Left renal pelvis (tissue), 4 donors: Measurements from ENCODE around the gene F5. TPM values are rescaled to one million over a fixed set of nuclear protein-coding genes. Genes with fewer than 3 reads are reported as not detected.

Experiments used
- DNase-seq, 4 donors: peaks; one replicate each; pipeline ENCODE4 v3.0.0-alpha.2; 2013; ENCODE audit warnings: low read depth in 4 of 4, low spot score in 3 of 4
- polyA plus RNA-seq, 4 donors: library from polyadenylated mRNA; unstranded; fragments of 120-200 nt; gene quantifications; one replicate each; pipeline ENCODE4 v1.2.1, GENCODE V29; 2013; ENCODE audit not compliant: insufficient read length in 4 of 4

The F5 gene
- polyA plus RNA-seq, 4 donors = 1.6 to 2.7 (median 2.0) TPM

DNA sequence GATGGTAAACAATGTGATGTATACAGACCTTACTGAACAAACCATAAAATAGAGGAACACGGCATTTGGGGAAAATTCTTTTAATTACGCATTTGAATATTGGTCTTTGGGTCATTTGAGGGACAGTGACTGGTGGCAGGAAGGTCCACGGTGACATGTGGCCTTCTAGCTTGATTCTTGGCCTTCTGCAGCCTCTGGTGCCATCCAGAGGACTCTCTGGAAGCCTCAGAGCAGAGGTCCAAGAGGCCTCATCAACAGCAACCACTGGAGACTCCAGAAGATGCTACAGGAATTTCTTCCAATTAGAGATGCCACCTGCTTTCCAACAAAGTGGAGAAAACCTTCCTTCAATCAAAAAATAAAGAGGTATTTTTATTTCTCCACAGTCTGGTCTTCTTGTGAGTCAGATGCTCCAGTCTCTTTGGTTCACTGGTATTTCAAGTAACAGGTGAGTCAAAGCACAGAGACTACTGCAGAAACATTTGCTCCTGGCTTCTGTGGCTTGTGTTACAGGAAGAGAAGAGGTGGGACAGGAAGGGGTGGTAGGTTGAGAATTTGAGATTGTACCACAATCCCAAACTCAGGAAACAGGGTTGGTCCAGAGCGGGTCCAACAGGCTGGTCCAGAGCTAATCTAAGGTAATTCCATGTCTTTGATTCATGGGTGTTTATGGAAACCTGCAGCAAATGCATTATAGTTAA lies 2.7 kb upstream of the F5 start:
- no peak for DNase-seq

DNA sequence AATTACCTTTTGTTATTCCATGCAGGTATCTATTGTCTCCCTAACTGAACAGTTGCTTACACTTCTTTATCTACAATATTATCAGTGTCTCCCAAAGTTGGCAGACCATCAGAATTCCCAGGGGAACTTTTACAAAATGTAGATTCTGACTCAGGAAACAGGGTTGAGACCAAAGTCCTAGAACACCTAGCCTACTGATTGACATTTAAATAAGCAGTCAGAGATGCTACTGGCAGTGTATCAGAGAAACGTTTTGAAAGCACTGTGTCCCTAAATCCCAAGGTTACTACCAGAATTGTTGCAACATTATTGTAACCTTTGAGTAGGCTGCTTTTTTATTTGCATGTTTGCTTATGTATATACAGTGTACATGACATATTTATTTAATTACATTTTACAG lies 1.8 kb upstream of the F5 start:
- no peak for DNase-seq

DNA sequence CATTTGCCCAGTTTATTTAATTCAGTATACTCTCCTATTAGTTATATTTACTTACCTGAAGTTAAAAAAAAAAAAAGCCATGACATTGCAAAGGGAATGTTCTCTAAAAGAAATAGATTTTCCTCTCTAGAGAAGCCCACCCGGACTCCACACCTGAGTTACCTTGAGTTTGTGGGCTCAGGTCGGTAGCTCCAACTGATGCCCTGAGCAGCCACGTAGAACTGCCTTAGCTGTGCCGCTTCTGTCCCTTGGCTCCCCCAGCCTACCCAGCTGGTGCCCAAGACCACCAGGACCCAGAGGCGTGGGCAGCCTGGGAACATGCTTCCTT lies 250 bp downstream of the F5 start:
- no peak for DNase-seq

DNA sequence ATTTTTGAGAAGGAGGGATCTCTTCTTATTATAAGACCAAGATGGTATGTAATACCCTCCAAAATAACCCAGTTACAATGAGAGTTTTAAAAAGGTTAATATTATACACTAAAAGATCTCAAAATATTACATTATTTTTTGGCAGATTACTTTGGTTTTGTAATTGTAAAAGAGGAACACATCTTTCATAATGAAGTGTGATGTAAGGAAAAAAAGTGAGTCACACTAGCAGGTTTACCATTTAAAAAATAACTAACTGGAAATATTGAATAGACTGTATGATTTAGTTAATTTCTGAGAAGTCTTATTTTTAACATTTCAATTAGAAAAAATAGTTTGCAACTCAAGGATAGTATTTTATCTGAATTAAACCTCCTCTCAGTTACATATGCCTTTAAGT lies 1.1 kb downstream of the F5 start:
- no peak for DNase-seq

DNA sequence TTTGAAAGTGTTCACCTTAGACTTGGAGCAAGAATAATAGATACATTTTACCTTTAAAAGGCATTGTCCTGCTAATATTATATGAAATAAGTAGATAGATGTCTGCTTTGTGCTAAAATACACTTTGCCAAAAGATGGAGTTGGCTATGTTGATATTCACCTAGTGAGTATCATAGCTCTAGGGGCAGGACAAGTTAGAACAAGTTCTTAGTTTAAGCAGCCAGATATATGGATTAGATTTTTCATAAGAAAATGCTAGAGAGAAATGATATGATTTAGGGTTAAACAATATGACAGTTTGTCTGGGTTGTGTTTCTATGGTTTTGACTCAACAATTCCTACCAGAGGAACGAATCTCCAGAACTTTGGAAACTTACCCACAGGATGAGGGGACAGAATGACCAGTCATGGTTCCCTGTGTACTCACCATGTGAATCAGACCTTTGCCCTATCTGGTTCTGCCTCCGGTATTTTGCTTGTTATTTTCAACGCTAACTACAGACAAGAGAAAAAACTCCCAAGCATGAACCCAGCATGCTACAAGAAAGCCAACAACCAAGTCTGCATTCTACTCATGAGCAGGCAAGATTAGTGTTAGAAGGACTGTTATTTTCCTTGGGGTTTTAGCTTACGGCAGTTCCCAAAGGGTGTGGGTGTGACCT lies 1.7 kb downstream of the F5 start:
- no peak for DNase-seq

DNA sequence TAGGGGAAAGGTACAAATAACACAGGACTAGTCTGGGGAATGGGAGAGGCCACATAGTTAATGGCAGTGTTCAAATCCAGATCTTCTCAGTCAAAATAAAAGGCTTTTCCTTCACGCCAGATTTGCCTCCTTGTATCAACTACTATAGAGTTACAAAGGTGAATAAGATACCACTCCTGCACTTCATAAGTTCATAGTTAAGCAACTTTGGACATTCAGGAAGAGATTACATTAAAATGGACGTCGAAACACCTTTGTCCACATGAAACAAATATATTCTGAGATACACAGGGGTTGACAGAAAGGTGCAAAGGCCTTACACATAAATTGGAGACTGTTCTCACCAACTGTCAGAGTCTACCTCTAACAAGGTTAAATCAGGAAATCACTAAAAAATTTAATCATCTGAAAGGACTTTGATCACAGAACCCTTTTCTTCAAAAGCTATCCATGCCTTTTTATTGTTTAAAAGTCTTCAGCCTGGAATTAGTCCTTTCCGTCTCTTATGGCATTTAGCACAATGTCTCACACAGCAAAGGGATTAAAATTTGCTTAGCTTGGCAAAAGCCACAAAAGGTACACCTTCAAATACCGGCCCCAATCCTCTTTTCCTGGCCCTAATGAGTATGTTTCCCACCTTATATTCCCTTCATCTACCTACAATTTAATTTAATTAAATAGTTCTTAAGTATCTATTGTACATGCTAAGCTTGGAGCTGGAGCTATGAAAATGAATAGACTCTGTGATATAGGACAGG lies 8.1 kb downstream of the F5 start:
- no peak for DNase-seq

DNA sequence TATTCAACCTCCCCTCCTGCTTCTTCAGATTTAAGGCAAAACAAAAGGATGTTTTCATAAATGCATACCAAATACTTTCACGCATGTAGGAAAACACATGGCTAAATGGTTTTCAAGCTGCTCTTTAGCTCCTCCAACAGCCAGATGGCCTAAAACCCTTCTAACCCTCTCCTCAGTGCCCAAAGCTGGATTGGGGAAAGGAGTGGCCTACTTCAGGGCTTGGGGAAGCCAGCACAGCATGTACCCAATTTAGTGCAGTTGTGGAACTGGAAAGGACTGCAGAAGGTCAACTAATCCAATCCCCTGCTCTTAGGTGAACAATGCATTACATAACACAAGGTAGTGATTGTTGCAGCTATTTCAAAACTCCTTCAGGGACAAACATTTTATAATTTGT lies 9.3 kb downstream of the F5 start:
- DNase-seq = no peak

DNA sequence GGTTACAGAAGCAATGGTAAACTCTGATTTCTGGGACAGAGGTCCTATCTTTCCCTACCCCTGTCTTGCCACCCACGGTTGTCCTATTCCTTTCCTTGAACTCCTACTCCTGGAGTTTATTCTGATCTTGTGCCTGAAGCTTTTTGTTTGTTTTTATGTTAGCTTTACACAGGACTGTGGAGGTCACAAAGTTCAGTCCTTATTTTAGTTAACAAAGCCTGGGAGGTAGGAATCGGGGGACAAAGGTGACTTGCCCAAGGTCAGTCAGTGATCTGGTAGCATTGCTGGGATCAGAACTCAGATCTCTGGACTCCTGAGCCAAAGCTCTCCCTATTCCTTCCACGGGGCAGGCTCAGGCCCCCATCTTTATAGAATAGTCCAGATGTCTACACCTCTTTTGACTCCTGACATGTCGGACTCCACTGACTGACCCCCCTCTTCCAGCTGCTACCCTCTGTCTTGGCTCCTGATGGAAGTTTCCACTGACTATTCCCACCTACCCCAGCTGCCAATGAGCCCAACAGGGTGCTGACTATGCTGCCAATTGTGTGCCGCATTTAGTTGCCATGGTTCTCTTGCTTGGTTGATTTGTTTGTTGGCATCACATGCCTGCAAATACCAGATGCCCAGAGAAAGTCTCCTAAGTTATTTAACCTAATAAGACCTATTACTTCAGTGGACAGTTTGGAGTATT lies 9.9 kb downstream of the F5 start:
- DNase-seq = no peak

DNA sequence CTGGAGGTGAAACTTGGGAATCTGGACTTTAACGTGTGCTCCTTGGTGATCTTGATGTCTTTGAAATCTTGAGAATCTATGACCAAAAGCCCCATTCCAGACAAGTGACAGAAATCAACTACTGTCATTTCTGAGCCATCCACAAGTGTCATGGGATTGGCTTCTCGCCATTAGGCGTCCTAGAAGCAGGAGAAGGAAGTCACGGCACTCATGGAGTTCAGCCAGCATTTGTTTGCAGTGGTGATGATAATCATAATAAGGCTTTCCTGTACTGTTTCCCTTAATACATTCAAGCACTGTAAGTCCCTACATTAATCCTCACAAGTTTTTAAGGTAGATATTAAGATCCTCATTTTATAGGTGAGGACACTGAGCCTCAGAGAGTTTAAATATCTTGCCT lies 11.9 kb downstream of the F5 start:
- no peak for DNase-seq

DNA sequence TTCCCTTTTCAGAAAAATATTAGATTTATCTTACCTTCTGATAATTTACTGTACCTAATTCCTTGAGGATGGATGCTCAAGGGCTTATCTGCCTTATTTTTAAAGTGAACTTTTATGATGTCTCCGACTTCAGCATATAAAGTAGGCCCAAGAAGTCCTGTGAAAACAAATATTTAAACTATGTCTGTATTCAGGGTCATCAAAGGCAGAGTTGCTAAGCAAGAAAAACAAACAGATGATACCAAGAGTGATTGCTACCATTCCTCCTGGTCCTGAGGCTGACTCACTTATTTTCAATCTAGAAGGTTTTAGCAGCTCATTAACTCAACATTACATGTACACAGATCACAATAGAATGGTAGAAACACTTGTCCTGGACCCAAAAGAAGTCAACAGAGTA lies 14.1 kb downstream of the F5 start:
- no peak for DNase-seq

DNA sequence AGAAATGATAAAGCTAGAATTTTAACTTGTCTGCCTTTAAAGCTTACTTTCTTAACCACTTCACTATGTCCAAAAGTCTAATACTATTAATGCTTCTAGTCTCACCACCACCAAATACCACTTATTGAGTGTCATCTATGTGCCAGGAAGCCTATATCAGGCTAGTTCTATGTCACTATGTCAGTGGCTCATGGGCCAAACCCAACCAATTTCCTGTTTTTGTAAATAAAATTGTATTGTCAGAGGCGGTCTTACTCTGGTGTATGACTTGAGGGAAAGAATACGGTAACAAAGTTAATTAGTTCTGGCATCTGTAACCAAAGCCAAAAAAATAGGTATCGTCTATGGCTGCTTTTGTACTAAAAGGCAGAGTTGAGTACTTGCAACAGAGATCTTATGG lies 14.8 kb downstream of the F5 start:
- no peak for DNase-seq

DNA sequence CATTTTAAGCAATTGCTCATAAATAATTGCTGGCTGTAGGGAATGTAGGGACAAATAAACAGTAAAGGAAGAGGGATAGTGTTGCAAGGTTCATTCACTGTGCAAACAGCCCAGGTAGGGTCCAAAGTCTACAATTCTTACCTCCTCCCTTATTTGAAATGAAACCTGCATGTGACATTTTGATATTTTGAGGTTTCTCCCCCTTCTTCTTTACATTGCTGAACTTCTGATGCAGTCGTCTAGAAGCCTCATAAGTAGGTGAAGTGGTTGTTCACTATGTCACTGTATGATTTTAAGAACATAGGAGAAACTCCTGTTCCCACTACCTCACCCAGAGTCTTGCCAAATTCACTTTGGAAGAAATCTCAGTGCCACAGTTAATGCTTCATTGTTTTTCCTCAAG lies 16.1 kb downstream of the F5 start:
- DNase-seq = no peak

DNA sequence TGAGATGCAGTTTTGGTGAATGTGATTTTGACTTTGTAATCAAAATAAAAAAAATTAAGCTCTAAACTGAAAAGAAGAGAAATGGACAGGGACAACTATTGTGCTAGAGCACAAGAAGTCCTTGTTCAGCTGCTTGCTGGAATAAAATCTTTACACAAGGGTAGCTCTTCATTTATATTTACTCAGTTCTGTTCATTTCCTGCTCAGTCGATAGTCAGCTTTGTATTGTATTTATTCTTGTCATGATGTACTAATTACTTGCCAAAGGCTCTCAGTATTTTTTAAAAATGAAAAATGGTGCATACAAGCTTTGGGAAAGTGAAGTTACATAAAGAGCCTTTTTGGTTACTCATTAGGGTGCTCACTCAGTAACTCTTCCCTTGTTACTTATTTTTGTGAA lies 17.8 kb downstream of the F5 start:
- DNase-seq = no peak

DNA sequence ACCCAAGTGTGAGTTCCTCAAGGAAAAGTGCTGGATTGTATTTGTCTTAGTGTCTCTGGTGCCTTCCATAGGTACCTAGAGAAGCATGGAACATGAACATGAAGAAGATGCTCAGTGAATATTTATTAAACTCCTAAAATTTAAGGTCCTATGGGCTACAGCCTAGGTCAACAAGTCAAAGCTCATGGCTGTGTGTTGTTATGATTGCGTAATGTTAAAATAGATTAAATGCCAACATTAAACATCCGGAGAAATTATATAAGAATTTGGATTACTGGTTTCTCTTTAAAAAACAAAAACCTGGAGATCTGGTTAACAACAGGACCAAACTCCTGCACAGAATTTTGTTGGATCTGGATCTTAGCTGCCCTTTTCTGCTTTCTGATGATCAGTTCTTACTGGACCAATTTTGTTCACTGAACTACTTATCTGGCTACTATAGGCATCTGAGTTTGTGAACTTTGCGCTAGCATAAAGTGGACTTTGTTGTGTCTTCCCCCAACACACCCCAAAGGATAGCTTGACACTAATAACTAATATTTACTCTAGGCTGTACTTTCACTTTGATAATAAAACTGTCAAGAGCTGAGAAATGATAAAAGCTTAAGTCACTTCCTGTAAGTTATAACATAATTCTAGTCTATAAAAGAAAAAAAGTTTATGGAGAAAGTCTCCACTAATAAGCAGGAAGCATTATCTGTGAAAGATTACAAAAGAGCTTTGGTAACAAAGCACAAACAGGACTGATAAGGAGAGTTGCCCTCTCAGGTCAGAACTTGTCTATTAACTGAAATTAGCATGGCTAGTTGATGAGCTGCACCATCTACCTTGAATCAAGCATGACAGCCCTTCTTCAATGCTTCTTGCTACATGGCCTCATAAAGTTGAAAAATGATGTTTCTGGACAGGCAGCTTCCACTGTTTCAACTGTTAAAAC lies 20.7 kb downstream of the F5 start:
- no peak for DNase-seq

DNA sequence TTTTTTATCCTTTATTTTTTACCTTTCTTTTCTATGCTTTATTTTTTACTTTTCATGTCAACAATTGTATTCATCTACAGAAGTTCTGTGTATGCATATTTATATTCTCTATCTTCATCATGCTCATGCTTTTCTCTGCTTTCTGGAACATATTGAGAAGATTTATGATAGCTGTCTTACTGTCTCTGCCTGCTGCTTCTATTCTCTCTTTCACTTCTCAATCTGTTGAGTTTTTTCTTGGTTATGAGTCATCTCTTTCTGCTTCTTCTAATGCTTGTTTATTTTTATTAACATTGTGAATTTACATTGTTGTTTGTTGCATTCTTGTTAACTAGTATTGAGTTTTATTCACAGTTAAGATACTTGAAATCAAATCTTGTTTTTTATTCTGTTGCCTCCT lies 22.6 kb downstream of the F5 start:
- no peak for DNase-seq

DNA sequence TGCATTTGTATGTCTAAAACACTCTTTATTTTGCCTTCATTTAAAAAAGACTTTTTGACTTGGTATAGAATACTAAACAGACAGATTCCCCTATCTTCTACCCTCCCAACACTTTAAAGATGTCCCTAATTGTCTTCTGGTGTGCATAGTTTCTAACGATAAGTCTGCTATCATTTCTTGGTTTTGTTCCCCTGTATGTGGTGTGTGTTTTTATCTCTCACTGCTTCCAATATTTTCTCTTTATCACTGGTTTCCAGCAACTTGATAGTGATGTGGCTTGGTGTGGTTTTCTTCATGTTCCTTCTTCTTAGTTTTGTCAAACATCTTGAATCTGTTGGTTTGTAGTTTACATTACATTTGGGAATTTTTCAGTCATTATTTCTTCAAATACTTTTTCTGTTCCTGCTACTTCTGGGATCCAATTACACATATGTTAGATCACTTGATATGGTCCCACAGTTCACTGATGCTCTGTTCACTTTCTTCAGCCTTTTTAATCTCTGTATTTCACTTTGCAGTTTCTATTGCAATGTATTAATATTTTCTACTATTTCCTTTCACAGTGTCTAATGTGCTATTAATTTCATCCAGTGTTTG lies 23.2 kb downstream of the F5 start:
- no peak for DNase-seq

DNA sequence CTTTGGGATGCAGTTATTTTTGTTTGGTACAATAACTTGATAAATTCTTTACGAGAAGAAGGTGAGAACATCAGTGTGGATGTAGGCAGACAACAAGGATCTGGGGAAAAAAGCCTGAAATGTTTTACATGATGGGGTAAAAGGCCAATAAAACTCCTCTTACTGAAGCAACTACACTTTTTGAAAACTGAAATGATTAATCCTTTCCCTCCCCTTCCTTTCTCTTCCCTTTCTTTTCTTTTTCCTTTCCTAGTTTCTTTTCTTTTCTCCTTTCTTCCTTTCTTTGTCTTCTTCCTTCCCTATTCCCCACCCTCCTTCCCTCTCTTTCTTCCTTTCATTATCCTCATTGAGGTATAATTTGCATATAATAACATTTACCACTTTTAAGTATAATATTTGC lies 24.6 kb downstream of the F5 start:
- DNase-seq = no peak

DNA sequence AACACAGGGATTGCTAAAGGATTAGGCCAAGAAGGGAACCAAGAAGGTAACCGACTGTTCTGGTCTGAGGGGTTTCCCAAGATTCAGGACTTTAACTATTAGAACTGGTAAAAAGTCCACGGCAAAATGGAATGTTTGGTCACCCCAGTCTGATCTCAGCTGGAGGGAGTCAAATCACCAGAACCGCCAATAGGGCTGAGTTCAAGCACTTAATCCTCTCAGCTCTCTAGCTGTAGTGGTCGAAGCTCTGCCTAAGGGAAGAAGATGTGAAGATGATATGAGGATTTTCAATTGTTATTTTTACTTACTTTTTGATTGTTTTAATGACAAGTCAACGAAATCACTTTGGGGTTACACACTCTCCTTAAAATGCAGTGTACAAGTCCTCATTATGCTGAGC lies 29.1 kb downstream of the F5 start:
- DNase-seq = no peak

DNA sequence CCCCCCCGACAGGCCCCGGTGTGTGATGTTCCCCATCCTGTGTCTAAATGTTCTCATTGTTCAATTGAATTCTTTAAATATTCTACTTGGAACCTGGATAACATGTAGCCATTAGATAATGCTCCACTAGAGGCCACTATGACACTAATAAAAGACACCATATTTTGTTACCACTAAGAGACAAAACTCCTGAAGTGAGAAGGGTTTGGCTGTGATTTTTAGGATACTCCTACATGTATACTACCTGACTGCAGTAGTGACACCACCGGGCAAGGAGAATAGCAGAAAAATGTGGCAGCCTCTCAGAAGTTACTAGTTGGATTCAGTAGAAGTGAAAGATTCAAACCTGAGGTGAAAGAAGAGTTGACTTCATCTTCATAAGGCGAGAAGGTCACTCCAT lies 36.0 kb downstream of the F5 start:
- DNase-seq = peak in 1 of 4 donors; percentile 36

DNA sequence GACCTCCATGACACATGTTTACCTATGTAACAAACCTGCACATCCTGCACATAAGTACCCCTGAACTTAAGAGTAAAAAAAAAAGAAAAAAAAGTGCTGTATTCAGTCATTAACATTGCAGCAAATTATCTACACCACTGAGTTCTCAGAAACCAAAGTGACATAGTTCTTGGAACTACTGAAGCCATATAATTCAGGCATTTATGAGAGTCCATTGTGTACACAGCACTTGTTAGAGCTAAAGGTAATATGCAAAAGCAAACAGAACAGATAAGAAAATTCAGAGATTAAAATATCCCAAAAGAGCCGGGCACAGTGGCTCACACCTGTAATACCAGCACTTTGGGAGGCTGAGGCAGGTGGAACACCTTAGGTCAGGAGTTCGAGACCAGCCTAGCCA lies 38.0 kb downstream of the F5 start:
- DNase-seq = no peak
